WTC11 (cell line): Measurements from ENCODE around the gene KNDC1.

Source experiments
- ATF1 ChIP-seq: sonication (generic); formaldehyde crosslinking; IDR thresholded peaks from 2 replicates; pipeline ENCODE4 v1.8.1; 2023; ENCODE audit warnings: mild to moderate bottlenecking, moderate library complexity, missing genetic modification reagents
- JUN ChIP-seq: sonication (generic); formaldehyde crosslinking; IDR thresholded peaks from 2 replicates; pipeline ENCODE4 v1.8.0; 2023; ENCODE audit warnings: mild to moderate bottlenecking, missing genetic modification reagents
- NFYB ChIP-seq: sonication (generic); formaldehyde crosslinking; conservative IDR thresholded peaks from 2 replicates; pipeline ENCODE4 v1.8.0; 2022; ENCODE audit warnings: low read depth, missing genetic modification reagents
- SMAD4 ChIP-seq: sonication (generic); formaldehyde crosslinking; IDR thresholded peaks from 2 replicates; pipeline ENCODE4 v1.8.0; 2022; ENCODE audit warnings: mild to moderate bottlenecking, missing genetic modification reagents
- ZNF121 ChIP-seq: sonication (generic); formaldehyde crosslinking; IDR thresholded peaks from 2 replicates; pipeline ENCODE4 v1.8.0; 2023; ENCODE audit warnings: missing genetic modification reagents
- ZNF671 ChIP-seq: fragments of 250-450 bp; sonication (Bioruptor Pico); IDR thresholded peaks from 2 replicates; pipeline ENCODE4 v1.8.0; 2021; ENCODE audit warnings: mild to moderate bottlenecking
- TF ChIP-seq, protein P1 (sequence below): sonication (generic); formaldehyde crosslinking; IDR thresholded peaks from 2 replicates; pipeline ENCODE4 v1.8.1; 2023; ENCODE audit warnings: mild to moderate bottlenecking, moderate library complexity, missing genetic modification reagents
- TF ChIP-seq, protein P2 (sequence below): fragments of 200-600 bp; IDR thresholded peaks from 2 replicates; pipeline ENCODE4 v1.8.0; 2022; ENCODE audit warnings: antibody characterized with exemption
- TF ChIP-seq, protein P3 (sequence below): sonication (generic); formaldehyde crosslinking; IDR thresholded peaks from 2 replicates; pipeline ENCODE4 v1.8.0; 2022; ENCODE audit warnings: mild to moderate bottlenecking, missing genetic modification reagents
- TF ChIP-seq, protein P4 (sequence below): sonication (generic); formaldehyde crosslinking; IDR thresholded peaks from 2 replicates; pipeline ENCODE4 v1.8.1; 2022; ENCODE audit warnings: missing genetic modification reagents, borderline replicate concordance
- TF ChIP-seq, protein P5 (sequence below): sonication (generic); formaldehyde crosslinking; IDR thresholded peaks from 2 replicates; pipeline ENCODE4 v1.8.0; 2022; ENCODE audit warnings: mild to moderate bottlenecking, missing genetic modification reagents

DNA sequence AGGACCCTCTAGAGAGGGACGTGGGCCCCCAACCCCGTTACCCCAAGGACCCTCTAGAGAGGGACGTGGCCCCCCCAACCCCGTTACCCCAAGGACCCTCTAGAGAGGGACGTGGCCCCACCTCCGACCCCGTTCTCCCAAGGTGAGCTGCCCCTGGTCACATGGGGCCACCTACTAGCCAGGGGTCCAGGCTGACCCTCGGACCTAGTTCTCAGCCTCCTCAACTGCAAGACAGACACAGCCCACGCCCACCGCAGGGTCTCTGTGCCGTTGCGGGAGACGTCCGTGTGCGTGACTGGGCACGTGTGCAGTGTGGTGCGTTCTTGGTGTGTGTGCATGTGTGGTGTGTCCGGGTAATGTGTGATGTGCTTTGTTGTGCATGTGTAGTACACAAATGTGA is 48.4 kb downstream of the KNDC1 start:
- TF ChIP-seq, protein P1, sequence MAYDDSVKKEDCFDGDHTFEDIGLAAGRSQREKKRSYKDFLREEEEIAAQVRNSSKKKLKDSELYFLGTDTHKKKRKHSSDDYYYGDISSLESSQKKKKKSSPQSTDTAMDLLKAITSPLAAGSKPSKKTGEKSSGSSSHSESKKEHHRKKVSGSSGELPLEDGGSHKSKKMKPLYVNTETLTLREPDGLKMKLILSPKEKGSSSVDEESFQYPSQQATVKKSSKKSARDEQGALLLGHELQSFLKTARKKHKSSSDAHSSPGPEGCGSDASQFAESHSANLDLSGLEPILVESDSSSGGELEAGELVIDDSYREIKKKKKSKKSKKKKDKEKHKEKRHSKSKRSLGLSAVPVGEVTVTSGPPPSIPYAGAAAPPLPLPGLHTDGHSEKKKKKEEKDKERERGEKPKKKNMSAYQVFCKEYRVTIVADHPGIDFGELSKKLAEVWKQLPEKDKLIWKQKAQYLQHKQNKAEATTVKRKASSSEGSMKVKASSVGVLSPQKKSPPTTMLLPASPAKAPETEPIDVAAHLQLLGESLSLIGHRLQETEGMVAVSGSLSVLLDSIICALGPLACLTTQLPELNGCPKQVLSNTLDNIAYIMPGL (CRISPR knock-in tag) = no peak
- TF ChIP-seq ATF1 (CRISPR knock-in tag) (no peak), NFYB (CRISPR knock-in tag) (no peak), ZNF121 (no peak), SMAD4 (CRISPR knock-in tag) (no peak), JUN (CRISPR knock-in tag) (no peak), ZNF671 (CRISPR knock-in tag) (no peak)
- TF ChIP-seq, protein P2, sequence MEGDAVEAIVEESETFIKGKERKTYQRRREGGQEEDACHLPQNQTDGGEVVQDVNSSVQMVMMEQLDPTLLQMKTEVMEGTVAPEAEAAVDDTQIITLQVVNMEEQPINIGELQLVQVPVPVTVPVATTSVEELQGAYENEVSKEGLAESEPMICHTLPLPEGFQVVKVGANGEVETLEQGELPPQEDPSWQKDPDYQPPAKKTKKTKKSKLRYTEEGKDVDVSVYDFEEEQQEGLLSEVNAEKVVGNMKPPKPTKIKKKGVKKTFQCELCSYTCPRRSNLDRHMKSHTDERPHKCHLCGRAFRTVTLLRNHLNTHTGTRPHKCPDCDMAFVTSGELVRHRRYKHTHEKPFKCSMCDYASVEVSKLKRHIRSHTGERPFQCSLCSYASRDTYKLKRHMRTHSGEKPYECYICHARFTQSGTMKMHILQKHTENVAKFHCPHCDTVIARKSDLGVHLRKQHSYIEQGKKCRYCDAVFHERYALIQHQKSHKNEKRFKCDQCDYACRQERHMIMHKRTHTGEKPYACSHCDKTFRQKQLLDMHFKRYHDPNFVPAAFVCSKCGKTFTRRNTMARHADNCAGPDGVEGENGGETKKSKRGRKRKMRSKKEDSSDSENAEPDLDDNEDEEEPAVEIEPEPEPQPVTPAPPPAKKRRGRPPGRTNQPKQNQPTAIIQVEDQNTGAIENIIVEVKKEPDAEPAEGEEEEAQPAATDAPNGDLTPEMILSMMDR = no peak
- TF ChIP-seq, protein P3, sequence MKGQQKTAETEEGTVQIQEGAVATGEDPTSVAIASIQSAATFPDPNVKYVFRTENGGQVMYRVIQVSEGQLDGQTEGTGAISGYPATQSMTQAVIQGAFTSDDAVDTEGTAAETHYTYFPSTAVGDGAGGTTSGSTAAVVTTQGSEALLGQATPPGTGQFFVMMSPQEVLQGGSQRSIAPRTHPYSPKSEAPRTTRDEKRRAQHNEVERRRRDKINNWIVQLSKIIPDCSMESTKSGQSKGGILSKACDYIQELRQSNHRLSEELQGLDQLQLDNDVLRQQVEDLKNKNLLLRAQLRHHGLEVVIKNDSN (CRISPR knock-in tag) = no peak
- TF ChIP-seq, protein P4, sequence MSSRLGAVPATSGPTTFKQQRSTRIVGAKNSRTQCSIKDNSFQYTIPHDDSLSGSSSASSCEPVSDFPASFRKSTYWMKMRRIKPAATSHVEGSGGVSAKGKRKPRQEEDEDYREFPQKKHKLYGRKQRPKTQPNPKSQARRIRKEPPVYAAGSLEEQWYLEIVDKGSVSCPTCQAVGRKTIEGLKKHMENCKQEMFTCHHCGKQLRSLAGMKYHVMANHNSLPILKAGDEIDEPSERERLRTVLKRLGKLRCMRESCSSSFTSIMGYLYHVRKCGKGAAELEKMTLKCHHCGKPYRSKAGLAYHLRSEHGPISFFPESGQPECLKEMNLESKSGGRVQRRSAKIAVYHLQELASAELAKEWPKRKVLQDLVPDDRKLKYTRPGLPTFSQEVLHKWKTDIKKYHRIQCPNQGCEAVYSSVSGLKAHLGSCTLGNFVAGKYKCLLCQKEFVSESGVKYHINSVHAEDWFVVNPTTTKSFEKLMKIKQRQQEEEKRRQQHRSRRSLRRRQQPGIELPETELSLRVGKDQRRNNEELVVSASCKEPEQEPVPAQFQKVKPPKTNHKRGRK = no peak
- TF ChIP-seq, protein P5, sequence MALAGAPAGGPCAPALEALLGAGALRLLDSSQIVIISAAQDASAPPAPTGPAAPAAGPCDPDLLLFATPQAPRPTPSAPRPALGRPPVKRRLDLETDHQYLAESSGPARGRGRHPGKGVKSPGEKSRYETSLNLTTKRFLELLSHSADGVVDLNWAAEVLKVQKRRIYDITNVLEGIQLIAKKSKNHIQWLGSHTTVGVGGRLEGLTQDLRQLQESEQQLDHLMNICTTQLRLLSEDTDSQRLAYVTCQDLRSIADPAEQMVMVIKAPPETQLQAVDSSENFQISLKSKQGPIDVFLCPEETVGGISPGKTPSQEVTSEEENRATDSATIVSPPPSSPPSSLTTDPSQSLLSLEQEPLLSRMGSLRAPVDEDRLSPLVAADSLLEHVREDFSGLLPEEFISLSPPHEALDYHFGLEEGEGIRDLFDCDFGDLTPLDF (CRISPR knock-in tag) = no peak
